GM18909 (cell line): ENCODE data around the gene PLIN1.

Experiments
- ATAC-seq: cut with Tn5 transposase; IDR thresholded peaks from one replicate; pipeline ENCODE4 v1.9.1; 2021; ENCODE audit warnings: mild to moderate bottlenecking; ENCODE audit not compliant: unreplicated experiment, poor library complexity

Gene PLIN1

DNA sequence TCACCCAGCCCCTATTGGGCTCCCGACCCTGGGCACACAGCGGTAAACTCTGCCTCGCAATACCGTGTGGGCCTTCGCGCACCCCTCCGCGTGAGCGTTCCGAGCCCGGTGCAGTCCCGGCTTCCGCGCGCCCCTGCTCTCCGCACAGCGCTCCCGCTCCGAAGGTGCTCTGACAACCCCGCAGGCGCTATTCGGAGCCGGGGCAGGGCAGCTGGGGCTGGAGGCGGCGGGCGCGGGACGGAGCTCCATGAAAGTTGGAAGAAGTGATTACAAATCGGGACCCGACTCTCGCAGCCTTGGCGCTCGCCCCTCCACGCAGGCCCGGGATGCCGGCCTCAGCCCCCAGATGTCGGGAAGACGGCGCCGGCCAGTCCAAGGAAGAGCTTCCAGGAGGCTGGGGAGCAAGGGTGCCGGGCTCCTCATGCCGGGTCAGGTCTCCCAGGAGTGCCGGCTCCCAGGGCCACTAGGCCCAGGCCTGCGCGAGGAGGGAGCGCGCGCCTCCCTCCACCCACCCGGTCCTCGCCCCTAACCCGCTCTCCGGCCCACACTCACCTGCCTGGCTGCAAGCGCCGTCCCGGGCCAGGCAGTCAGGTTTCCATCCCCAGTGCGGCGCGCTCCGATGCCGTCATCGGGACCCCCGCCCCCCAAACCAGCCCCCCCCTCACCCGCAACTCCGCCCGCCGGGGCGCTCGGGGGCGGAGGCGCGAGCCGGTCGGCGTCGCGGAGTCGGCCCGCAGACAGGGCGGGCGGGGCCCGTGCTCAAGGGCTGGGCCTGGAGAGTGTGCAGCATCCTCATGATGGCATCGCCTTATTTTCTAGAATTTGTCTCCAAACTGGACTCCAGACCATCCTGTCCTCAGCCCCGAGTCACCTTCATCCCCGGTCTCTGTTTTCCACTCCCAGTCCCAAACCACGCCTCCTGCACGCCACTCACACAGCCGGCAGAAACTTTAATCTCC lies 24.0 kb downstream of the PLIN1 start, which contains the start of gene KIF7:
TSS of gene KIF7 (minus strand) at position 621 of the 959 bp plus-strand sequence. CDS start 2,537 bp downstream, outside the sequence.
- ATAC-seq = no peak

DNA sequence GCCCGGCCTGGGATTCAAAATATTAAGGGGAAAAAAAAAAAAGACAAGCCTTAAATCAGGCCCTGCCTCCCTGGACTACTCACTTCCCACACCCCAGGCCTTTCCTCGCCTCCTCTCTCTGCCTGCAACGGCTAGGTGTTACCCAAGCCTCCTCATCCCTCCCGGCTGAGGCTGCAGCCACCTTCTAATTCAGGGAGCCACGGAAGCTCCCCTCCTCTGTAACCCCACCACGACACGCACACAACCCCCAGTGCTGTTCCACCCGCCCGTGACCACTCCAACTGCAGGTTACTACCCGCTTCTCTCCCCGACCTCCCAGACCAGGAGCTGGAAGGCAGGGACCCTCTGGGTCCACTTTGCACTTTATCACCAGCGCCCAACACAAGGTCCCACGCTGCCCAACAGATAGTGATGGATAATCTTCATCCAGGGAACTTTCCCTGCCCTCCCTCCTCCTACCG lies 24.8 kb downstream of the PLIN1 start:
- ATAC-seq = no peak

DNA sequence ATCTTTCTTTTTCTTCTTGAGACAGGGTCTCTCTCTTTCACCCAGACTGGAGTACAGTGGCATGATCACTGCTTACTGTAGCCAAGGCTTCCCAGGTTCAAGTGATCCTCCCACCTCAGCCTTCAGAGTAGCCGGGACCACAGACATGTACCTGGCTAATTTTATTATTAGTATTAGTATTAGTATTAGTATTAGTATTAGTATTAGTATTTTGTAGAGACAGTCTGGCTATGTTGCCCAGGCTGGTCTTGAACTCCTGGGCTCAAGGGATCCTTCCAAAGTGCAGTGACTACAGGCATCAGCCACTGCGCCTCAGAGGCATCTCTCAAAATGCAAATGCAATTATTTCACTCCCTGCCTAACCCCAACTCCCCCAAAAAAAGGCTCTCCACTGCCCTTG lies 25.6 kb downstream of the PLIN1 start:
- no peak for ATAC-seq

DNA sequence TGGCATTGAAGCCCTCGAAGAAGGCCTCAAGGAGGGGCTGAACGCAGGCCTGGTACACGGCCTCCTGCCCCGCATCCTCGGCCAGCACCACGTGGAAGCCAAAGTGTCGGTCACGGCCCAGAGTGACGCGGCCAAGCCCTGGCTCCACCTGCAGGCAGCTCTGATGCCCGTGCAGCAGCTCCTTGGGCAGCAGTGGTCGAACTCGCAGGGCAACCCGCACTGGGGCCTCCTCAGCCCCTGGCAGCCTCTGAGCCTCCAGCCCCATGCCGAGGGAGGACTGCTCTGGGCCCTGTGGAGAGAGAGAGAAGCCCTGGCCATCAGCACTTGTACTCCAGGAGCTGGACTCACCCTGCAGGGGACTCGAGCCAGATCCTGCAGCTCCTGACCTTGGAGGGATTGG lies 26.5 kb downstream of the PLIN1 start:
- ATAC-seq = no peak

DNA sequence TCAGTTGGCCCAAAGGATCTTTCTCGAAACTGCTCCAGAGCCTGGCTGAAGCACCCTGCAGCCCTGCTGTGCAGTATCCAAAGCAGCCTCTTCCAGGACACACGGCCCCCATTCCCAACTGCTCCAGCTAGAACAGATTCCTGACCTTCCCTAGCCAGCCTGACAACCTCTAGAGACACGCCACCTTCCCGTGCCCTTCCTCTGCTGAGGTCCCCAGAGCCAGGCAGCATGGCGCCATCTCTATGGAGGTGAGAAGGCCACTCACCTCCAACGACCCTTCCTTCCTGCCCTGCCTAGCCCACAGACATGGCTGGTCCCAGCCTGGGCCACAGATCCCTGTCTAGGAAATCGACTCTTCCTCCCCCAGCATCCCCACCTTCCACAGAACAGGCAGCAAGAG lies 27.0 kb downstream of the PLIN1 start:
- no peak for ATAC-seq

DNA sequence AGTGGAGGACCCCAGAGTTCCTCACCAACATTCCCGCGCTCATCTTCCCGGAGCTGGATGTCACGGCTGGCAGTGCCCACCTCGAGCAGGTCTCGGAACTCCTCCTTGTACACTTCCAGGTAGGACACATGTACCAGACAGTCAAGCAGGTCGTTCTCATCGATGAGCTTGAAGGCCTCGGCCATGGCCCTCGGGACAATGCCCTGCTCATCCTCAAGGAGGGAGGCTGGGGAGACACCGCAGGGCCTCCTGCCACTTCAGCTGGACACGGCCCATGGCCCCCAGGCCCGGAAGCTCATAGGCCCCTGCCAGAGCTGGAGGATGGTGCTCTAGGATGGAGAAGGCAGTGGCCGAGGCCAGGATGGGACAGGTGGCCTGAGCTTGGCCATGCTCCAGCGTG lies 29.5 kb downstream of the PLIN1 start:
- ATAC-seq = no peak

DNA sequence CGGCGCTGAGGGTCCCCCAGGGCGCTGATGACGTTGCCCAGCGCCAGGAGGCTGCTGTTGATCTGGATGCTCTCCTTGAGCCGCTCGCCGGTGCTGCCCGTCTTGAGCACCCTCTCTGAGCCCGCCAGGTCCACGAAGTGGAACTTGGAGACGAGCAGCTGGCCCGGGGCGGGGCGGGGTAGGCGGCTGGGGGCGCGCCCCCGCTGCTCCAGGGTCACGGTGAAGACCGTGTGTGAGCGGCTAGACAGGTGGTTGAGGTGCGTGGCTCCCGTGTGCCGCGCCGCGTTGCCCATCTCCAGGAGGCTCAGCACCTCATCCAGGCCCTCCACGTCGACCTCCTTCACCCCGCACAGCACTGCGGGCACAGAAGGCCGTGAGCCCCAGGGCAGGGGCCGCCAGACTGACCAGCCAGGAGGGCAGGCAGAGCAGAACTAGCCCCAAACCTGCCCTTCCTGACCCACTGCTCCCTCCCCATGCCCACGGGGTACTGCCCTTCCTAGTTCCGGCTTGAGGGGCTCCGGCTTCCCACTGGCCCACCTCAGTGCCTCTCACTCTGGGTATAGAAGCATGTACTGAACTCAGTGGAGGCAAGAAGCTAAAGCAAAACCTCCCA lies 30.0 kb downstream of the PLIN1 start:
- ATAC-seq = no peak

DNA sequence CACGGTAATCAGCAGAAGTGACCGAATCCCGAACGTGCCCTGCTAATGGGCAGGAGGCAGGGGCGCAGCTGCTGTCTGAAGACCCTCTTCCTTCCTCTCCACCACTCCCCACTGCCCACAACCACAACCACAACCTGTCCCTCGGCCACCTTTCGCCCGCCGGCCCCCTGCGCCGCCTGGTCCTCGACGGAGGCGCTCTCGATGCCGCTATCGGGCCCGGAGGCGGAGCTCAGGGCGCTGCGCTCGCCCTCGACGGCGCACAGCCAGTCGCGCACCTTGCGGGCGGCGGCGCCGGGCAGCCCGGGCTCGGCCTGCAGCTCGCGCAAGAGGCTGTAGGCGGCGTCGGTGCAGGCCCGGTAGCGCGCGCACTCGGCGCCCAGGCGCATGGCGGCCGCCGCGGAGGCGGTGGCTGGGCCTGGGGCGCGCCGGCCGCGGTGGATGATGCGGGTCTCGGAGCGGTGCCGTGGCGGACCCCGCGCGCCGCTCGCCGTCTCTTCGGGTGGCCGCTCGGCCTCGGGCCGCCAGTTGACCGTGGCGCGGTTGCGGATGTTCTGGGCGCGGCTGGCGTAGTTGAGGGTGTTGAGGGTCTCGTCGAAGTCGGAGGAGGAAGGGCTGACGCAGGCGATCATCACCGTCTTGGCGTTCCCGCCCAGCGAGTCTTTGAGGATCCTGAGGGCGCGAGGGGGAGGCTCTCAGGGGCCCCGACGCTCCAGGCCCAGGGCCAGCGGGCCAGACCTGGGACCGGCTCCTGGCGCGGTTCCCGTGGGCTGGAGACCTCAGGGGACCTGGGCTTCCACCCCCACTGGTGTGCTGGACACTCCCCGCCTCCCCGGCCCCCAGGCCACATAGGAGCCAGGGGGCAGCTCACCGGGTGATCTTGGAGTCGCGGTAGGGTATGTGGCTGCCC lies 30.8 kb downstream of the PLIN1 start:
- ATAC-seq = no peak

DNA sequence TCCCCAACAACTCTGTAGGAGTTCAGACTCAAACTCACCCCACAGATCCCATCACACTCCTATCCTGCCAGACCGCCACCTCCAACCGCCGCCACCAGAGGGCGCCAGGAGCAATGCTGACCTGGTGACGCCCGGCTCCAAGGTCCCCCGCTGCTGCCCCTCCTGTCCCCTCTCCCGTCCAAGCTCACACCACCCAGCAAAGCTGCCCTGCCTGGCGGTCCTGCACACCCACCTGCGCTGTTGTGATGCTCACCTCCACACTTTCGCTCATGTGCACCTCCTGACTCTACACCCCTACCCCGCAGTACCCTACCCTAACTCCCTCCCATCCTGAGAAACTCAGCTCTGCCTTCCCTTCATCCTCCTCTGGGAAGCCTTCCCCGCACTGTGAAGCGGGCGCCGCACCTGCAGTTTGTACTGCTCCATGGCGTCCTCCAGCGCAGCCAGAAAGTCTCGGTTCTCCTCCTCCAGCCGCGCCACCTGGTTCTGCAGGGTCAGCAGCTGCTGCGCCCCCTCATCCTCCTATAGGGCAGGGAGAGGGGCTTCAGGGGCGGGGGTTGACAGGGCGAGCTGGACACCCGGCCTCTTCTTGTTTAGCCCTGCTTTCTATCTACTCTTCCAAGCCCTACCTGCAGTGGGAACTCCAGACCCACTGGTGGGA lies 31.8 kb downstream of the PLIN1 start:
- no peak for ATAC-seq

DNA sequence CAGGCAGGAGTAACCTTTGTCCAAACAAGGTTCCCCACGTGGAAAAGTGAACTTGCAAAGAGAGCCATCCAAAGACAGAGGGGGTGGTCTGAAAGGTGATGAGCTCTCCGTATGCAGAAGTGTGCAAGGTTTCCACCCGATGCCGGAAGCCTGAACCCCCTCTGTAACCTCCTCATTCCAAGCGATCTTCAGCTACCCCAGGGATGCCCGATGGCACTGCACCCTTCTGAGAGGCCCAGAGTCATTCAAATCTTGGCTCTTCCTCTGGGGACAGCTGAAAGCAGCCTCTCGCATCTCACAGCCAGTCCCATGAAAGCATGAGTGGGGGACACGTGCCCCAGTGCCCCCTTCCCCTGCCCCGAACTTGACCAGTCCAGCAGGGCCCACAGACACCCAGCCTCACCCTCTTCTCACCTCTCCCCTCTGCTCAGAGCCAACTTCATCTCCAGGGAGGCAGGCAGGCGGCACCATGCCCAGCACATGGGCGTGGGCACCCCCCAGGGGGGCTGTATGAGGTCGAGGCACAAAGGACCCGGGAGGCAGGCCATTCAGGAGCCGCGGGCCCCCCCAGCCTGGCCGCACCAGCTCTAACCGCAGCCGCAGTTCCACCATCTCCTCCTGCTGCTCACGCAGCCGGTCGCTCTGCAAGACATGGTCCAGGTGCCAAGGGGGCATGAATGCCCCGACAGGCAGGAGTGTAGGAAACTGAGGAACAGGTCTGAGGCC lies 32.6 kb downstream of the PLIN1 start:
- ATAC-seq = no peak

DNA sequence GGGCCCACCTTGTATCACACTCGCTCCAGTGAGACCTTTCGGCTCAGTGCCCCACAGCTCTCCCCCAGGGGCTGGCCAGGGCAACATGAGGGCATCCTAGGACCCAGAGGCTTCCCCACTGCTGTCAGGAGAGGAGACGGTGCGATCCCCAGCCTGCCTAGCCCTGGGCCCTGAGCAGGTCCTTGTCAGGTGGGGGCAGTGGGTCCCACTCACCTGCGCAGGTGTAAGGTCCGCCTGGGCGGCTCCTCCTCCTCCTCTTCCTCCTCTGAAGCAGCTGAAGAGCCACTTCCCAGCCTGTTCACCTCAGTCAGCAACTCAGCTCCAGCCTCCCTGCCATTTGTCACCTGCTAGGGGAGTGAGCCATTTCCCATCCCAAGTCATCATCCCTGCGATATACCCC lies 33.5 kb downstream of the PLIN1 start:
- no peak for ATAC-seq

DNA sequence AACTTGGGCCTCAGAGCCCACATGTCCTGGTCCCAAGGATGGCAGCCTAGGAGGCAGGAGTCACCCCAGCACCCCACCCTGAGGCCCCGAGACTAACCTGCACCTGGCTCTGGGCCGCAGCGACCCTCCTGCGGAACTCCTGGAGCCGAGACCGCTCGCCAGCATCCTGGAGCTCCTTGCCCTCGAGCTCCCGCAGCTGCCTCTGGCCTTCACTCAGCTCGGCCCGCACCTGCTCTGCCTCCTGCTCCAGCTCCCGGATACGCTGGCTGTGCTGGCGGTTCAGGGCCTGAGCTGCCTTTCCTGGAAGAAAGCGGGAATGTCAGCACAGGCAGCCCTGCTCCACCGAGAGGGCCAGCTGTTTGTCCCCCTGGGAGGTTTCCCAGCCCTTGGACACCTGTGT lies 37.1 kb downstream of the PLIN1 start:
- no peak for ATAC-seq

DNA sequence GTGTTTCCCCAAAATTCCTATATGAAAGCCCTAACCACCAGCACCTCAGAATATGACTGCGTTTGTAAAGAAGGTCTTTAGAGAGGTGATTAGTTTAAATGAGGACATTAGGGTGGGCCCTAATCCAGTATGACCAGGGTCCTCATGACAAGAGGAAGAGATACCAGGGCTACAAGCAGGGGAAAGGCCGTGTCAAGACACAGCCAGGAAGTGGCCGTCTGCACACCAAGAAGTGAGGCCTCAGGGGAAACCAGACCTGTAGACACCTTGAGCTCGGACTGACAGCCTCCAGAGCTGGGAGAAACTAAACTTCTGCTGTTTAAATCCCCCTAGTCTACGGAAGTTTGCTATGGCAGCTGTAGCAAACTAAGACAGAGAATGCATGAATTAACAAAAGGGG lies 38.1 kb downstream of the PLIN1 start:
- ATAC-seq = no peak

DNA sequence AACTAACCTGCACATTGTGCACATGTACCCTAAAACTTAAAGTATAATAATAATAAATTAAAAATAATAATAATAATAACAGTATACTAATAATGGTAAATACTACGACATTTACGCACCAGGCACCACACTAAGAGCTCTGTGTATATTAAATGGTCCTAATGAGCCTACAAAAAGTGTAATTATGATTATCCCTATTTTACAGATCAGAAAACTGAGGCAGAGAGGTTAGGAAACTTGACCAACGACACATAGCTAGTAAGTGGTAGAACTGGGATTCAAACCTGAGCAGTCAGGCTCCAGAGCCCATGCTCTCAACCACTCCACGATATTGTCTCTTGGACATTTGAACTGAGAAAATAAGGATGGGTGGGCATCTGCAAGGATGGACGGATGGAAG lies 38.9 kb downstream of the PLIN1 start:
- ATAC-seq = no peak

DNA sequence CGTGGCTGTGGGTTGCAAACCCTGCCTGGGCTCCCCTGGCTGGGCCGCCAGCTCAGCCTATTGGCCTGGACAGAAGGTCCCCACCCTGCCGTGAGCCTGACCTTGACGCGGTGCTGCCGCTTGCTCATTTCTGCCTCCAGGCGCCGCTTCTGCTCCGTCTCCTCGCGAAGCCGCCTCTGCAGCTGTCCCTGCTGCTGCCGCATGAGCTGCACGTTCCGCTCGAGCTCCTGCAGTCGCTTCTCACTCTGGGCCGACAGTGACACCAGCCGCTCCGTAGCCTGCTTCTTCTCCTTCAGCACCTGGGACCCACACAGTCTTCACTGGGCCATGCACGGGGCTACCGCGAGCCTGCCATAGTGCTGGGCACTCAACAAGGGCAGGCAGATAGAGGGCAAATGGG lies 45.6 kb downstream of the PLIN1 start:
- no peak for ATAC-seq

DNA sequence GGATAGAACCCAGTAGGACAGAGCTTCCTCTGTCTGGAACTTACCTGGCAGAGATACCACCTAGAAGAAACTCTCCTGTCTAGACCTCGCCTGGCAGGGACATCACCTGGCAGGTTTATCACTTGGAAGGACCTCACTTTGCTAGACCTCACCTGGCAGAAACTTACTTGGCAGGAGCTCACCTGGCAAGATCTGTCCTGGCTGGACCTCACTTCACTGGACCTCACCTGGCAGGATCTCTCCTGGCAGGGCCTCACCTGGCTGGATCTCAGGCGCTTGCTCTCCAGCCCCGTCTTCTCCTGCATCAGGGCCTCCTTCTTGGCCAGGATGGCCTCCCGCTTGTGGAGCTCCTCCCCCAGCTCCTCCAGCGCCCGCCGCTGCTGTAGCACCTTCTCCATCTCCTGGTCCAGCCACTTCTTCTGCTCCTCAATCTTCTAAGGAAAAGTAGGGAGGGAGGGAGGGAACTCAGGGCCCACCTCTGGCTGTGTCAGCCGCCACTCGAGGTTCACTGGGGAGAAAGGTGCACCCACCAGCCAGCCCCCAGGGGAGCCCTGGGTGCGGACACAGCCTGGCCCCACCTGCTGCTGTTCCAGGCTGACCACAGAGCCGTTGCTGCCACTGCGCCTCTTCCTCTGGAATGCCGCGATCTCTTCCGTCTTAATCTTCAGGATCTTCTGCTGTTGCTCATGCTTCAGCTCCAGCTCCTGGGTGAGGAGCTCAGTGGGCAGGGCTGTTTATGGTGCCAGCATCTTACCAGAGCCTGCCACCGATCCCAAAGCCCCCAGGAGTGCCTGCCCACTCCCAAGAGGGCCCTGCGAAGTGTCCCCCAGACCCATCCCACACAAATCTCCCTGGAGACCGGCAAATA lies 46.4 kb downstream of the PLIN1 start:
- ATAC-seq = no peak

DNA sequence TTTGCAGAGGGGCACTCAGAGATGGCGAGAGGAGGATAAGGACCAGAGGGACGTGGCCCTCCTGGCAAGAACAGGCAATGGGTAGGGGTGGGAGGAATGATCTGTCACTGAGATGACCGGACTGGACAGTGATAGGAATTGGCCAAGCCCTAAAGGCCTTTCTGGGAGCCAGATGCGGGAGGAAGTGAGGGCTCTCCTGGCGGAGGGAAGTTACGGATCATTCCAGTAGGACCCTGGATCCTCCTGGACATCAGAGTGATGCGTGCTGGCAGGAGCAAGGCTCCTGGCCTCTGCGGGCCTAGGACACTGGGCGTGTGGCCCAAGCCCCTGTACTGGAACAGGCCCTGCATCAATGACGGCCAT lies 47.3 kb downstream of the PLIN1 start:
- no peak for ATAC-seq
